ENCODE results near the gene CACNA1G.

- TF ChIP-seq TAF1 (IDR thresholded peaks at IDR 0.05; ENCODE audit: control insufficient read depth, extremely low read depth, insufficient read depth, low read length, severe bottlenecking) (no peak), DDX20 (tag; IDR thresholded peaks at IDR 0.05; ENCODE audit: low read depth) (no peak), CTCF (IDR thresholded peaks at IDR 0.05 in 2 of 3, conservative IDR thresholded peaks at IDR 0.05 in 1 of 3; ENCODE audit: insufficient read depth in 2 of 3, low read depth in 1 of 3, low read length in 3 of 3) (no peak), NRF1 (conservative IDR thresholded peaks at IDR 0.05 in 1 of 2, IDR thresholded peaks at IDR 0.05 in 1 of 2) (no peak), ATF3 (IDR thresholded peaks at IDR 0.05) (no peak), ATF3 (CRISPR knock-in tag; conservative IDR thresholded peaks at IDR 0.05) (no peak), CHD4 (IDR thresholded peaks at IDR 0.05; ENCODE audit: insufficient read depth, insufficient replicate concordance, low read depth, low read length, poor library complexity, severe bottlenecking) (no peak)
Measured at GRCh38 chr17:50629902-50630301, 69.4 kb downstream of the CACNA1G start.
